Measurements from ENCODE around the gene TMPRSS6. TPM values are rescaled to one million over a fixed set of nuclear protein-coding genes. Genes with fewer than 3 reads are reported as not detected.

Gene TMPRSS6
- total and polyA plus RNA-seq, 2 donors (not counting 1 experiment from before 2014, with no cell fraction given): not detected

- Histone ChIP-seq H3K27me3 (ENCODE audit: control insufficient read depth, insufficient read depth, low read length) (no peaks in the 10 kb centered on the region), H4K20me1 (ENCODE audit: control insufficient read depth, extremely low read depth, insufficient read depth, low read length) (no peaks in the 10 kb centered on the region), H3K9me3 (ENCODE audit: control insufficient read depth, insufficient read depth, low read depth, low read length) (no peaks in the 10 kb centered on the region), H2AFZ (ENCODE audit: low read length) (no peak overlapping the region), H3K4me2 (ENCODE audit: extremely low read depth, insufficient read depth, low read length) (no peak overlapping the region), H3K36me3 (ENCODE audit: control insufficient read depth, insufficient read depth, low read length) (peaks cover 2% of the 10 kb centered on the region), H3K9ac (ENCODE audit: insufficient read depth, low read length) (no peak overlapping the region), H3K4me3 (replicated peaks in 1 of 4; ENCODE audit: control extremely low read depth in 1 of 4, insufficient read depth in 1 of 4, low read depth in 3 of 4, low read length in 4 of 4) (no peak overlapping the region), H3K27ac (ENCODE audit: insufficient read depth, low read length) (no peak overlapping the region), H3K79me2 (ENCODE audit: control insufficient read depth, insufficient read depth, low read length) (no peaks in the 10 kb centered on the region), H3K4me1 (ENCODE audit: control insufficient read depth, extremely low read depth, insufficient read depth, low read length) (no peaks in the 10 kb centered on the region)
- DNase-seq (ENCODE audit: low read depth in 2 of 2): no peak
- TF ChIP-seq EZH2 (IDR thresholded peaks at IDR 0.05; ENCODE audit: low read length, missing control alignments): no peak
- TF ChIP-seq, protein P1, sequence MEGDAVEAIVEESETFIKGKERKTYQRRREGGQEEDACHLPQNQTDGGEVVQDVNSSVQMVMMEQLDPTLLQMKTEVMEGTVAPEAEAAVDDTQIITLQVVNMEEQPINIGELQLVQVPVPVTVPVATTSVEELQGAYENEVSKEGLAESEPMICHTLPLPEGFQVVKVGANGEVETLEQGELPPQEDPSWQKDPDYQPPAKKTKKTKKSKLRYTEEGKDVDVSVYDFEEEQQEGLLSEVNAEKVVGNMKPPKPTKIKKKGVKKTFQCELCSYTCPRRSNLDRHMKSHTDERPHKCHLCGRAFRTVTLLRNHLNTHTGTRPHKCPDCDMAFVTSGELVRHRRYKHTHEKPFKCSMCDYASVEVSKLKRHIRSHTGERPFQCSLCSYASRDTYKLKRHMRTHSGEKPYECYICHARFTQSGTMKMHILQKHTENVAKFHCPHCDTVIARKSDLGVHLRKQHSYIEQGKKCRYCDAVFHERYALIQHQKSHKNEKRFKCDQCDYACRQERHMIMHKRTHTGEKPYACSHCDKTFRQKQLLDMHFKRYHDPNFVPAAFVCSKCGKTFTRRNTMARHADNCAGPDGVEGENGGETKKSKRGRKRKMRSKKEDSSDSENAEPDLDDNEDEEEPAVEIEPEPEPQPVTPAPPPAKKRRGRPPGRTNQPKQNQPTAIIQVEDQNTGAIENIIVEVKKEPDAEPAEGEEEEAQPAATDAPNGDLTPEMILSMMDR (conservative IDR thresholded peaks at IDR 0.05 in 1 of 2, IDR thresholded peaks at IDR 0.05 in 1 of 2; ENCODE audit: low read depth in 1 of 2, low read length in 2 of 2): no peak
Measured at GRCh38 chr22:37058917-37059701, 50.4 kb downstream of the TMPRSS6 start.

- H3K27me3 ChIP-seq (ENCODE audit: control insufficient read depth, insufficient read depth, low read length): no peaks in the 10 kb centered on the region
- no peak overlapping the region for H3K27ac ChIP-seq (ENCODE audit: insufficient read depth, low read length)
- no peaks in the 10 kb centered on the region for H3K4me1 ChIP-seq (ENCODE audit: control insufficient read depth, extremely low read depth, insufficient read depth, low read length)
- TF ChIP-seq, protein P1 (conservative IDR thresholded peaks at IDR 0.05 in 1 of 2, IDR thresholded peaks at IDR 0.05 in 1 of 2; ENCODE audit: low read depth in 1 of 2, low read length in 2 of 2): no peak
- no peak for TF ChIP-seq EZH2 (IDR thresholded peaks at IDR 0.05; ENCODE audit: low read length, missing control alignments)
- H3K9me3 ChIP-seq (ENCODE audit: control insufficient read depth, insufficient read depth, low read depth, low read length): no peaks in the 10 kb centered on the region
- H4K20me1 ChIP-seq (ENCODE audit: control insufficient read depth, extremely low read depth, insufficient read depth, low read length): no peaks in the 10 kb centered on the region
- H3K4me3 ChIP-seq (replicated peaks in 1 of 4; ENCODE audit: control extremely low read depth in 1 of 4, insufficient read depth in 1 of 4, low read depth in 3 of 4, low read length in 4 of 4): no peak overlapping the region
- no peak overlapping the region for H2AFZ ChIP-seq (ENCODE audit: low read length)
- no peak for DNase-seq (ENCODE audit: low read depth in 2 of 2)
- H3K4me2 ChIP-seq (ENCODE audit: extremely low read depth, insufficient read depth, low read length): no peak overlapping the region
- H3K36me3 ChIP-seq (ENCODE audit: control insufficient read depth, insufficient read depth, low read length): peaks cover 2% of the 10 kb centered on the region
- no peaks in the 10 kb centered on the region for H3K79me2 ChIP-seq (ENCODE audit: control insufficient read depth, insufficient read depth, low read length)
- no peak overlapping the region for H3K9ac ChIP-seq (ENCODE audit: insufficient read depth, low read length)
Measured at GRCh38 chr22:37057796-37058510, 51.6 kb downstream of the TMPRSS6 start.

GRCh38 chr22:37057226-37057625 is 52.3 kb downstream of the TMPRSS6 start:
- Histone ChIP-seq H3K4me2 (ENCODE audit: extremely low read depth, insufficient read depth, low read length) (no peak overlapping the region), H2AFZ (ENCODE audit: low read length) (no peak overlapping the region), H3K4me3 (replicated peaks in 1 of 4; ENCODE audit: control extremely low read depth in 1 of 4, insufficient read depth in 1 of 4, low read depth in 3 of 4, low read length in 4 of 4) (no peak overlapping the region), H3K9ac (ENCODE audit: insufficient read depth, low read length) (no peak overlapping the region), H3K27ac (ENCODE audit: insufficient read depth, low read length) (no peak overlapping the region), H3K27me3 (ENCODE audit: control insufficient read depth, insufficient read depth, low read length) (no peaks in the 10 kb centered on the region), H3K36me3 (ENCODE audit: control insufficient read depth, insufficient read depth, low read length) (peaks cover 2% of the 10 kb centered on the region), H3K79me2 (ENCODE audit: control insufficient read depth, insufficient read depth, low read length) (no peaks in the 10 kb centered on the region), H4K20me1 (ENCODE audit: control insufficient read depth, extremely low read depth, insufficient read depth, low read length) (no peaks in the 10 kb centered on the region), H3K9me3 (ENCODE audit: control insufficient read depth, insufficient read depth, low read depth, low read length) (no peaks in the 10 kb centered on the region), H3K4me1 (ENCODE audit: control insufficient read depth, extremely low read depth, insufficient read depth, low read length) (peaks cover 4% of the 10 kb centered on the region)
- DNase-seq (ENCODE audit: low read depth in 2 of 2): no peak
- TF ChIP-seq, protein P1 (conservative IDR thresholded peaks at IDR 0.05 in 1 of 2, IDR thresholded peaks at IDR 0.05 in 1 of 2; ENCODE audit: low read depth in 1 of 2, low read length in 2 of 2): no peak
- no peak for TF ChIP-seq EZH2 (IDR thresholded peaks at IDR 0.05; ENCODE audit: low read length, missing control alignments)
